Measurements from ENCODE around the gene CCDC13. TPM values are rescaled to one million over a fixed set of nuclear protein-coding genes. Genes with fewer than 3 reads are reported as not detected.

Gene CCDC13
- total RNA-seq, 1 experiment from 2014 or later = 0.82 TPM

DNA sequence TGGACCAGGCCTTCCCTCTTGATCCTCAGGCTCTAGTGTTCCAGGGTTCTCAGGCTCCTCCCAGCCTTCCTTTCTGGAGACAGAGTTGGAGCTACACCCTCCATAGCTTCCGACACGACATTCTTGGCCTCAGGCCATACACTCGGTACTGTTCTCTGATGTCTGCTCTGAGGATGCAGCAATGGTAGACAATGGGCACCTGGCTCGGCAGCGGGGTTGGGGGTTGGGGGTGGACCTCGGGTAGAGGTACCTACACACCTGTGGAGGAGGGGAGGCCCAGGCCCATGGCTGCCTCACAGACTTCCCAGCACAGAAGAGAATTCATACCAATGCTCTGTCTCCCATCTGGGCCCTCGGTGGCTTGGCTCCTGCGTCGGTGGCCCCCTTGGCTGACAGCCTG is 21.4 kb downstream of the CCDC13 start:
- H3K36me3 ChIP-seq (ENCODE audit: control insufficient read depth, insufficient read depth, low read length) = no peaks in the 10 kb centered on the region
- no peak overlapping the region for H3K27ac ChIP-seq (ENCODE audit: low read length)
- no peak for TF ChIP-seq TCF7L2 (IDR thresholded peaks at IDR 0.05; ENCODE audit: low read depth, low read length)
- no peak for TF ChIP-seq POLR2AphosphoS5 (IDR thresholded peaks at IDR 0.05; ENCODE audit: low read depth, low read length)
- TF ChIP-seq, protein P1, sequence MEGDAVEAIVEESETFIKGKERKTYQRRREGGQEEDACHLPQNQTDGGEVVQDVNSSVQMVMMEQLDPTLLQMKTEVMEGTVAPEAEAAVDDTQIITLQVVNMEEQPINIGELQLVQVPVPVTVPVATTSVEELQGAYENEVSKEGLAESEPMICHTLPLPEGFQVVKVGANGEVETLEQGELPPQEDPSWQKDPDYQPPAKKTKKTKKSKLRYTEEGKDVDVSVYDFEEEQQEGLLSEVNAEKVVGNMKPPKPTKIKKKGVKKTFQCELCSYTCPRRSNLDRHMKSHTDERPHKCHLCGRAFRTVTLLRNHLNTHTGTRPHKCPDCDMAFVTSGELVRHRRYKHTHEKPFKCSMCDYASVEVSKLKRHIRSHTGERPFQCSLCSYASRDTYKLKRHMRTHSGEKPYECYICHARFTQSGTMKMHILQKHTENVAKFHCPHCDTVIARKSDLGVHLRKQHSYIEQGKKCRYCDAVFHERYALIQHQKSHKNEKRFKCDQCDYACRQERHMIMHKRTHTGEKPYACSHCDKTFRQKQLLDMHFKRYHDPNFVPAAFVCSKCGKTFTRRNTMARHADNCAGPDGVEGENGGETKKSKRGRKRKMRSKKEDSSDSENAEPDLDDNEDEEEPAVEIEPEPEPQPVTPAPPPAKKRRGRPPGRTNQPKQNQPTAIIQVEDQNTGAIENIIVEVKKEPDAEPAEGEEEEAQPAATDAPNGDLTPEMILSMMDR (IDR thresholded peaks at IDR 0.05) = no peak
- TF ChIP-seq SIN3A (IDR thresholded peaks at IDR 0.05; ENCODE audit: borderline replicate concordance, insufficient read depth, low read depth, low read length) = no peak
- TF ChIP-seq, protein P2, sequence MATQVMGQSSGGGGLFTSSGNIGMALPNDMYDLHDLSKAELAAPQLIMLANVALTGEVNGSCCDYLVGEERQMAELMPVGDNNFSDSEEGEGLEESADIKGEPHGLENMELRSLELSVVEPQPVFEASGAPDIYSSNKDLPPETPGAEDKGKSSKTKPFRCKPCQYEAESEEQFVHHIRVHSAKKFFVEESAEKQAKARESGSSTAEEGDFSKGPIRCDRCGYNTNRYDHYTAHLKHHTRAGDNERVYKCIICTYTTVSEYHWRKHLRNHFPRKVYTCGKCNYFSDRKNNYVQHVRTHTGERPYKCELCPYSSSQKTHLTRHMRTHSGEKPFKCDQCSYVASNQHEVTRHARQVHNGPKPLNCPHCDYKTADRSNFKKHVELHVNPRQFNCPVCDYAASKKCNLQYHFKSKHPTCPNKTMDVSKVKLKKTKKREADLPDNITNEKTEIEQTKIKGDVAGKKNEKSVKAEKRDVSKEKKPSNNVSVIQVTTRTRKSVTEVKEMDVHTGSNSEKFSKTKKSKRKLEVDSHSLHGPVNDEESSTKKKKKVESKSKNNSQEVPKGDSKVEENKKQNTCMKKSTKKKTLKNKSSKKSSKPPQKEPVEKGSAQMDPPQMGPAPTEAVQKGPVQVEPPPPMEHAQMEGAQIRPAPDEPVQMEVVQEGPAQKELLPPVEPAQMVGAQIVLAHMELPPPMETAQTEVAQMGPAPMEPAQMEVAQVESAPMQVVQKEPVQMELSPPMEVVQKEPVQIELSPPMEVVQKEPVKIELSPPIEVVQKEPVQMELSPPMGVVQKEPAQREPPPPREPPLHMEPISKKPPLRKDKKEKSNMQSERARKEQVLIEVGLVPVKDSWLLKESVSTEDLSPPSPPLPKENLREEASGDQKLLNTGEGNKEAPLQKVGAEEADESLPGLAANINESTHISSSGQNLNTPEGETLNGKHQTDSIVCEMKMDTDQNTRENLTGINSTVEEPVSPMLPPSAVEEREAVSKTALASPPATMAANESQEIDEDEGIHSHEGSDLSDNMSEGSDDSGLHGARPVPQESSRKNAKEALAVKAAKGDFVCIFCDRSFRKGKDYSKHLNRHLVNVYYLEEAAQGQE (IDR thresholded peaks at IDR 0.05; ENCODE audit: insufficient read depth in 1 of 2, low read depth in 2 of 2, low read length in 1 of 2) = no peak
- no peaks in the 10 kb centered on the region for H3K27me3 ChIP-seq (ENCODE audit: control insufficient read depth, insufficient read depth, low read length)
- no peaks in the 10 kb centered on the region for H3K4me1 ChIP-seq (ENCODE audit: control insufficient read depth, insufficient read depth, low read length)
- in situ Hi-C loops (cut with HindIII; ENCODE audit: low pct_unique_long_range_greater_than_20kb, low sequenced_read_pairs) = no loop called here
- DNase-seq (ENCODE audit: low read depth, low spot score) (no peak), ATAC-seq (no peak)
- ChIA-PET POLR2A (no interaction called here), CTCF (no interaction called here)
- H3K4me3 ChIP-seq (ENCODE audit: low read depth in 2 of 2, low read length in 2 of 2) = no peak overlapping the region
- no peaks in the 10 kb centered on the region for H3K9me3 ChIP-seq (ENCODE audit: control insufficient read depth, insufficient read depth, low read depth, low read length)
- intact Hi-C loops (cut with micrococcal nuclease; ENCODE audit: unreplicated experiment) = no loop called here
- no TSS peak for BruUV-seq (replicated peaks)

DNA sequence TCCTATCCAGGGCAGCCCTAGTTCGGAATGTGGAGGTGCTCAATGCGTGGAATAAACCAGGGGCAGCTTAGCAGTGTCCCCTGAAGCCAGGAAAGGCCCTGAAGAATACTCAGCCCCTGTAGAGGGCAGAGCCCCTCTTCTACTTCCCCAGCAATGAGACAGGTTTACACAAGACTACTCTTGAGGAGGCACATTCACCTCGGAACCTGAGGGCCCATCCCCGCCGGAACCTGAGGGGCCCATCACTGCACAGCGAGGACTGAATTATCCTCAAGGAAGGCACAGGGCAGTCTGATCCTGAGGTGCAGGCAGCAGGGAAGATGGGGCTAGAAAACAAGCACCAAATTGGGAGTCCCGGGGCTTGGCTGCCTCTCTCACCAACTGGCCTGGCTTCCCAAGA is 22.2 kb downstream of the CCDC13 start:
- ChIA-PET CTCF (no interaction called here), POLR2A (no interaction called here)
- H3K27ac ChIP-seq (ENCODE audit: low read length) = no peak overlapping the region
- DNase-seq (ENCODE audit: low read depth, low spot score) (no peak), ATAC-seq (no peak)
- H3K27me3 ChIP-seq (ENCODE audit: control insufficient read depth, insufficient read depth, low read length) = no peaks in the 10 kb centered on the region
- no peaks in the 10 kb centered on the region for H3K36me3 ChIP-seq (ENCODE audit: control insufficient read depth, insufficient read depth, low read length)
- H3K4me3 ChIP-seq (ENCODE audit: low read depth in 2 of 2, low read length in 2 of 2) = no peak overlapping the region
- TF ChIP-seq, protein P2 (IDR thresholded peaks at IDR 0.05; ENCODE audit: insufficient read depth in 1 of 2, low read depth in 2 of 2, low read length in 1 of 2) = no peak
- TF ChIP-seq SIN3A (IDR thresholded peaks at IDR 0.05; ENCODE audit: borderline replicate concordance, insufficient read depth, low read depth, low read length) = no peak
- TF ChIP-seq POLR2AphosphoS5 (IDR thresholded peaks at IDR 0.05; ENCODE audit: low read depth, low read length) = no peak
- TF ChIP-seq, protein P1 (IDR thresholded peaks at IDR 0.05) = no peak
- no peak for TF ChIP-seq TCF7L2 (IDR thresholded peaks at IDR 0.05; ENCODE audit: low read depth, low read length)
- in situ Hi-C loops (cut with HindIII; ENCODE audit: low pct_unique_long_range_greater_than_20kb, low sequenced_read_pairs) = no loop called here
- H3K4me1 ChIP-seq (ENCODE audit: control insufficient read depth, insufficient read depth, low read length) = no peaks in the 10 kb centered on the region
- no TSS peak for BruUV-seq (replicated peaks)
- H3K9me3 ChIP-seq (ENCODE audit: control insufficient read depth, insufficient read depth, low read depth, low read length) = no peaks in the 10 kb centered on the region
- intact Hi-C loops (cut with micrococcal nuclease; ENCODE audit: unreplicated experiment) = no loop called here
